Measurements from ENCODE around the gene TRPM5.

Gene TRPM5

DNA sequence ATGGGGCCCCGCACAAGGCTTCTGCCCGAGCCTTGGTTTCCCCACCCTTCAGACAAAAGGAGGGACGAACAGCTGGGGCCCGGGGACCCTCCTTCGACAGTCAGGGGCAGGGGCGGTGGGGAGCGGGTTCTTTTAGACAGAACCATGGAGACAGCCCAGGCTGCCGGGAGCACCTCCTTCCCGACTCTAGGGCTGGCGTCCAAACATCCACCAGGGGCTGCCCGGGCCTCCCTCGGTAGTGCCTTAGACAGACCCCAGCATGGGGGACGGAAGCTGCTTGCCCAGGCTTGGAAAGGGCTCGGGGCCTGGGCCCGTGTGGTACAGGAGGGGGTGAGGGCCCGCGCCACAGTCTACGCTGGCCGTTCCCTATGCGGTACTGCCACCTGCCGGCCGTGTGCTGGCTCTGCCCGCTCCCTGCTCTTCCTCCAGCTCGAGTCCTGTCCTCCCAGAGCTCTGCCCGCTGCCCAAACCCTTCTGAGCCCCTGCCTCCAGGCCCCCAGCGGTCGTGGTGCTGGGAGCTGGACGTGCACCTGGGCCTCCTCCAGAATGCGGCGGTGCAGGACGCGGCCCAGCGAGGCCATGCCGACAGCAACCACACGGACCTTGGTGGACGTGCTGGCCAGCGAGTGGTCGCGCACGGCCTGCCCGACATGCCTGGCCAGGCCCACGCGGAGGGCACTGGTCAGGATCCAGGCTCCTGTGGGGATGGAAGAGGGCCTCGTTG, 23.6 kb downstream of the TRPM5 start:
- DNase-seq (ENCODE audit: low spot score): peak; percentile 98

DNA sequence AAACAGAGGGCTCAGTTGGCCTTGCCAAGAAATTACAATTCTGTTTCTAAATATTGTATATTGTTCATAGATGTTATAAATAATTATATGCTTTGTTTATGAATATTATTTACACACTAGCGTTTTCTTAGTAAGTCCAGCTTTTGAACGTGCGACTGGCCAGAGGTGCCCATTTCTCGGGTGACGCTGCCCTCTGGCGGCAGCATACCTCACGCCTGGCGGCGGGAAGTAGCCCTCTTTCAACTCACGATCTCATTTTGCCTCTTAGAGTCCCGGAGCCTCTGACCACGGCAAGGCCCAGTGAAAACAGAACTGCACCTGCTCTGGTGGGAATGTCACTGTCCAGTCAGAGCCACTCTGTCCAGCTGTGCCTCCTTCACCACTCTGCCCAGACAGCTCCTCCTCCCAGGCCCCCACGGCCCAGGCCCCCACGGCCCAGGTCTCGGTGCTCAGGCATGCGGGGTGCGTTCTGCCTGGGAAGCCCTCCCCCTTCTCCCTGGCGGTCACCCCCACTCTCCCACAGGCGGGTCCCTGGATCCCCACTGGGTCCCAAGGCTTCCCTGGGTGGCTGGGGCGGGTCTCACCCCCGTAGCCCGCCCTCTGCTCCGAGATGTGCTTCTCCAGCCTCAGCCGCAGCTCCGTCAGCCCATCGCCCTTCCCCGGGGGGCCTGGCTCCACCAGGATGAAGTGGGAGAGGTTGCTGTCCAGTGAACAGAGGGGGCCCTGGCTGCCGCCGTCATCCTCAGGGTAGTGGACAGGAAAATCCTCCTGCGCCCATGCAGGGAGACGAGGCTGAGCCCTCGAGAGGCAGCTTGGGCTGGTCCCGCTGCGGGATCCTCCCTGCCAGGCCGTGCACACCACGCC, 24.4 kb downstream of the TRPM5 start:
- DNase-seq (ENCODE audit: low spot score): peak; percentile 96

DNA sequence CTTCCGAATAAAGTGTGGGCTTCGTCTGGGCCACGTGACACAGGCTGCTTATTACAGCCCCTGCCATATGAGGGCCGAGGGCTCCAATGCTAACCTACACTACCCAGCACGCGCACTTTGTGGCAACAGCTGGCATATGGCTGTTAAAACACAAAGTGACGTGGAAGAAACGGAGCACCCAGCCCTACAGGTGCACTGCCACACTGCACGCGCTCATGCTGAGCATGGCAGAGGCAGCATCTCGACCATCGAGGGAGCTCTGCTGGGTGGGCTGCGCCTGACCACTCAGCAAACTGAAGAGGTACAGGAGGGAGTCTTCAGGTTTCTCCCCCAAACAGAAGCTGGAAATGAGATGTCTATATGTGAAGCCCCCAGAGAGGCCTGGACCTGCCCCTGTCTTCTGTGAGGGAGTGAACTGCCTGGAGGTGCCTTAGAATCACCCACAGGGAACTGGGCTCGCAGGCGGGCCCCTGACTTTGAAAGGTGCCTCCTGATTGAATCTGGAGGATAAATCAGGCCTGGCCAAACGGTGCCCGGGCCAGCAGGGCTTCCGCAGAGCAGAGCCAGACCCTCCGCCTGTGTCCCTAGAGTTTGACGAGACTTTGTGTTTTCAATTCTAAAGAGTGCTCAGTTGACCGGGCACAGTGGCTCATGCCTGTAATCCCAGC, 25.5 kb downstream of the TRPM5 start:
- DNase-seq (ENCODE audit: low spot score): no peak

DNA sequence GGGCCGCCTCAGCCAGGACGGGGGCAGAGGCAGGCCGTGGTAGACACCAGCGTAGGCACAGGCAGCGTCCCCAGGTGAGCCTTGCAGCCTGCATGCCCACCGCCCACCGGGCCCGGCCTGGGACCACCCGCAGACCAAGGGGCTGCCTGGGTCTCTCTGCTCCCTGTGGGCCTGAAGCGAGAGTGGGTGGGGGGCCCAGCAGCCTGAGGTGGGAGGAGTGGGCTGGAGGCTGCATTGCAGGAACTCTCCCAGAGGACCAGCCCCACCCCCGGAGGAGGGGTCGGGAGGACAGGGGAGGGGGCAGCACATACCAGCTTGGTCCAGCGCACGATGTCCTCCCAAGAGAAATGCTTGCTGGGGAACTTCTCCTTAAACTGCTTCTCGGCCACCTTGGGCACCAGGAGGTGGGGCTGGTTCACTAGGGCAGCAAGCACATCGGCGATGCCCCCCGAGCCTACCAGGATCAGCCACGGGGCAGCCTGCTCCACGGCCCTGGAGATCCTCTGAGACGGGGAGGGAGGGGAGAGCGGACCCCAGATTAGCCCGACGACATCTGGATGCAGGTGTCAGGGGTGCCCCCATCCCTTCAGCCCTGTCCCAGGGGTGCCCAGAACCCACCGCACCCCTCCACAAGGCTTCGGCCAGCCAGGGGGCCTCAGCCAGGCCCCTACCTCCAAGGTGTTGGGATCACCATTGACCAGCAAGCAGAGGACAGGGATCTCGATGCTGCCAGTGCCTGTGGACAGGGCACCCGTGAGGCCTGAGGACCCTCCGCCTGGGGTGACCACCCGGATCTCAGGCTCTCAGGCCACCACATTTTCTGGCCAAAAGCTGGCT, 26.2 kb downstream of the TRPM5 start:
- no peak for DNase-seq (ENCODE audit: low spot score)

DNA sequence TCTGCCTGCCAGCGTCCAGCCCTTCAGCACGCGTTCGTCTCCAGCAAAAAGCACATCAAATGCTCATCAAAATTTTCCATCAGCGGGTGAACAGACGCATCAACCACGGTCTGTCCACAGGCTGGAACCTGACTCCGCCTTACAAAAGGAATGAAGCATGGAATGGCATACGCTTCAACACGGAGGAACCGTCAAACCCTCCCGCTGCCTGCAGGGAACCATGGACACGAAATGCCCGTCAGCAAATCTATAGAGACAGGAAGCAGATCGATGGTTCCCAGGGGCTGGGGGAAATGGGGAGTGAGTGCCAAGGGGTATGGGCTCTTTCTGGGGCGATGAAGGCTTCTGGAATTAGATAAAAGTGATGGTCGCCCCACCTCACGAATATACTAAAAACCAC, 27.5 kb downstream of the TRPM5 start:
- DNase-seq (ENCODE audit: low spot score): no peak

DNA sequence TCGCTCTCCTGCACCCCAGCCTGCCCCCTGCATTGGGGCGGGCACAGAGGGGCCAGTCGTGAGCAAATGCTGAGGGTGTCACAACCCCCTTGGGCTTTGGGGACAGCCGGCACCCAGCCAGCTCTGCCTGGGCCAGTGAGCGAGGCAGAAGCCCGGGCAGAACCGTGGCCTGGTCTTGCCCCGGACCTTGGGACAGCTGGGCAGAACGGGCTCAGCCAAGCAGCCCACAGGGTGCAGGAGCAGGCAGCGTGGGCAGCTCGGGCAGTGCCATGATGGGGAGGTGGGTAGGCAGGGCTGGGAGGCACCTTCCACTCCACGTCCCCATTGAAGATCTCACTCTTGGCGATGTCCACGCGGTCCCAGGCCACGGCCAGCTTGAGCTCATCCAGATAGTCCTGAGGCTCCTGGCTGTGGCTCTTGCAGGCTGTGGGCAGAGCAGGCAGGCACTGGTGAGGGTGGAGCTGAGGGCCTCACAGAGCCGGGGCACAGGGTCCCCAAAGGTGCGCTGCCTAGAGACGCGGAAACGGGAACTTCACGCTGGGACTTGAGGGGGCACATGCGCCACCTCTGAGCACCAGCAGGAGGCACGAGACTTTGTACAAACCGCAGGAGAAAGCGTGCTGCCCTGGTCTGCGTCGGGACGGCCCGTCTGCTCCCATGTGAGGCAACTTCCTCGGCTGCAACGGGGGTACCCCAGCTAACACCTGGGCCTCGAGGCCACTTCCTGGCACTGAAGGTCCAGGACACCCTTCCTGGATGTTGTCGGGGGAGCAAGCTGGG, 28.5 kb downstream of the TRPM5 start:
- DNase-seq (ENCODE audit: low spot score): no peak

DNA sequence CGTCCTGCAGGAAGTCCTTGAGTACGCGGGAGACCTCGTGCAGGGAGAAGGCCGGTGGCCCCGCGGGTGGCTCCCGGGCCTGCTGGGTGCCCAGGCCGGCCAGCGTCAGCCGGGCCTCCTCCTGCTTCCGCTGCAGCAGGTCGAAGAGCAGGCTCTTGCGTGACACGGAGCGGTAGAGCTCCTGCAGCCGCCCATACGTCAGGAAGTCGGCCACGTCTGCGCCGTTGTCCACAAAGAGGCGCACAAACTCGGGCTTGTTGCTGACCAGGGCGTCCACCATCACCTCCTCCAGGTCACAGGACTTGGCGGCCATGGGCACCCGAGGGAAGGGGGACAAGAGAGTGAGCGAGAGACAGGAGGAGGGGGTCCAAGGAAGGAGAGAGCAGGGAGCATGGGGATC, 29.1 kb downstream of the TRPM5 start:
- no peak for DNase-seq (ENCODE audit: low spot score)

DNA sequence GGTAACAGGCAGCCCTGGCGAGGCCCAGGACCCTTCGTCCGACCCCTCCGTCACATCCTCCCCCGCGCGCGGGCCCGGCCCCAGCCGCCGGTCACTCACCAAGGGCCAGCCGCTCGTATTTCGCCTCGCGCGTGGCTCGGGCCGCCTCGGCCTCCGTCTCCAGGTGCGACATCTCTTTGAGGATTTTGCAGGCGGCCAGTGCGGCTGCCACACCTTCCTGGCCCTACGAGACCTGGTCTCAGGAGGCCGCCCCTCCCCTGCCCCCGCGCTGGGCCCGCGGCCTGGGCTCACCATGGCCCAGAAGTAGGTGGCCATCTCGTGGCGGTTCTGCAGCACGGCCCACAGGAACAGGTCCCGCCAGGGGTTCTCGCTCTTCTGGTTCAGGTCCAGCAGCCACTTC, 29.7 kb downstream of the TRPM5 start:
- no peak for DNase-seq (ENCODE audit: low spot score)

DNA sequence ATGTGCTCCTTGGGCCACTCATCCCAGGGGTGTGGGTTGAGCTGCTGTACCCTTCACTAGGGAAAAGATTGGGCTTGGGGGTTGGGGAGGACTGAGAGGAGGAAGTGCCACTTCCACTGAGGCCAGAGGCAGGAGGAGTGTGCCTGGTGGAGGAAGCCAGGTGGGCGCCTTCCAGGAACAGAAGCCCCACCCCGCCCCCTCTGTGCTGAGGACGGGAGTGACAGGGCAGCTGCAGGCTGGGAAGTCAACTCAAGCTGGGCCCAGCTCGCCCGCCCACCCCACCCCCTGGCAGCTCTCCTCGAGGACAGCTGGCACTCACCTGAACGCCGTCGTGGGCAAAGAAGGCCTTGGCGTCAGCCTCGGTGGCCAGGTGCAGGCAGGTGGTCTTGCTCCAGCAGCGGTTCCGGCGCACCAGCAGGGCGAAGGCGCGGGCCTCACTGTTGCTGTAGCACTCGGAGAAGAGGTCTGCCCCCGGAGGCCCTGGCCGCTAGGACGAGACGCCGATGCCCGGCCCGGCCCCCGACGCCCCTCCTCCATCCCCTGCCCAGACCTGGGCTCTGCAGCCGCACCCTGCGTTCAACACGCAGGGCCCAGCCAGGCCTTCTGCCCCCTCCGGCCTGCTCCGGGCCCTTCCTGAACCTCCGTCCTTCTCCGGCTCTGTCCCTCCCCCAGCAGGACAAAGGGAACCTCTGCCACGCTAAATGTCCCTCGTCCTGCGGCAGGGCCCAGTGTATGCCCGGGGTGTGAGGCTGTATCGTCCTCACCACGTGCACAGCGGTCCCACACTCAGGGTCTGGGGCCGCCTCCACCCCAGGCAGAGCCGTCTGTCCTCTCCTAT, 30.4 kb downstream of the TRPM5 start:
- DNase-seq (ENCODE audit: low spot score): no peak

DNA sequence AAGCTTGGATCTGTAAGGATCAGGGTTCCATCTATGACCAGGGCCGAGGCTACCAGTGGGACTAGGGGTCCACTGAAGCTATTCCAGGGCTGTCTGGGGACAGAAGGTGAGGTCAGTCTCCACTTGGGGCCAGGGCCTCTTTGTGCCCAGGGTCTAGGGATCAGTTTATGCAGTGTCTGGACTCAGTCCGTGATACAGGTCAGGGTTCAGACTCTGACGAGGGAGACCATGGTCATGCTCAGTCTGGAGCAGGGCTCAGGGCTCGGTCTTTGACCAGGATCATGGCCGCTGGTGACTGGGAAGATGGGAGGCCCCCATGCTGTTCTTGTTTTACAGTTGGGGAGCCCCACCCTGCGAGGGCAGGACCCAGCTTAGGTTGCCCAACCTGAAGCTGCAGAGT, 32.0 kb downstream of the TRPM5 start:
- no peak for DNase-seq (ENCODE audit: low spot score)

DNA sequence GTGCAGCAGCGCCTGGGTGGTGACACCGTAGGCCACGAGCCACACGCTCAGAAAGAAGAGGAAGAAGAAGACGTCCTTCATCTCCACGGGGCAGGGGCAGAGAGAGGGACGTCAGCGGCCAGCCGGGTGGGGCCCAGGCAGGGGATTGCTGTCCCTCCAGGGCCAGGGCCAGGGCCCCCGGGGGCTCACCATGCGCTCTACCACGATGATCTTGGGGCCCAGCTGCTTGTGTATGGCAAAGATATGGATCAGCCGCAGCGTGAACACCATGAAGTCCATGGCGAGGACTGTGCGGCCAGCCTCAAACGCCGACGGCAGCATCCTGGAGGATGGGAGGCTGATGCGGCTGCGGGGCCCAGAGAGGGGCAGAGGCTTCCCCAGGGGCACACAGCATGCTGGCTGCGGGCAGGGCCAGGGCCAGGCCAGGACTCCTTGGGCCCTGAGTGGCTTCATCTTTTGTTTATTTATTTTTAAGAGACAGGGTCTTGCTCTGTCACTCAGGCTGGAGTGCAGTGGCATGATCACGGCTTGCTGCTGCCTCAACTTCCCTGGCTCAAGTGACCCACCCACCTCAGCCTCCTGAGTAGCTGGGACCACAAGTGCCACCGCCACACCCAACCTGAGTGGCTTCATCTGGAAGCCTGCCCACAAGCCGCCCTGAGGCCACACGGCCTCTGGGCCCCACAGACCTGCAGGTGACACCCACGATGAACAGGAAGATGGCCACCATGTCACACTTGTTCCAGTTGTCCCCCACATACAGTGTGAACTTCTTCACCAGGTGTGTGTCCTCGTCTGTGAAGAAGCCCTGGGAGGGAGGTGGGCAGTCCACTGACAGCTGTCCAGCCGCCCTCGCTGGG, 32.6 kb downstream of the TRPM5 start:
- no peak for DNase-seq (ENCODE audit: low spot score)

DNA sequence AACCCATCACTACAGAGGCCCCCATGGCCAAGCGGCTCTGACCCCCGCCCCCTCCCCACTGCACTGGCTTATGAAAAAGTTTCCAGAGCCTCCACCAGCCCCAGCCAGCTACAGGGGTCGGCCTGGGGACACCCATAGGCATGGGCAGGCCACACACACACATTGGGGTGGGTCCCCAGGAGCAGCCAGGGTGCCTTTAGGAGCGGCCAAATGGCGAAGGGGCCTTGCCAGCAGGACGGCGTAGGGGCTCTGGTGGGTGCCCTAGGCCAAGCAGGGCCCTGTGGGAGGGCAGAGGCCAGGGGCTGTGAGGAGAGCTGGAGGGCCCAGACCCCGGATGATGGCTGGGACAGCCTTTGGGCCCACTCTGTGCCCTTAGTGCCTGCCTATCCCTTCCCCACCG, 33.7 kb downstream of the TRPM5 start:
- DNase-seq (ENCODE audit: low spot score): no peak

DNA sequence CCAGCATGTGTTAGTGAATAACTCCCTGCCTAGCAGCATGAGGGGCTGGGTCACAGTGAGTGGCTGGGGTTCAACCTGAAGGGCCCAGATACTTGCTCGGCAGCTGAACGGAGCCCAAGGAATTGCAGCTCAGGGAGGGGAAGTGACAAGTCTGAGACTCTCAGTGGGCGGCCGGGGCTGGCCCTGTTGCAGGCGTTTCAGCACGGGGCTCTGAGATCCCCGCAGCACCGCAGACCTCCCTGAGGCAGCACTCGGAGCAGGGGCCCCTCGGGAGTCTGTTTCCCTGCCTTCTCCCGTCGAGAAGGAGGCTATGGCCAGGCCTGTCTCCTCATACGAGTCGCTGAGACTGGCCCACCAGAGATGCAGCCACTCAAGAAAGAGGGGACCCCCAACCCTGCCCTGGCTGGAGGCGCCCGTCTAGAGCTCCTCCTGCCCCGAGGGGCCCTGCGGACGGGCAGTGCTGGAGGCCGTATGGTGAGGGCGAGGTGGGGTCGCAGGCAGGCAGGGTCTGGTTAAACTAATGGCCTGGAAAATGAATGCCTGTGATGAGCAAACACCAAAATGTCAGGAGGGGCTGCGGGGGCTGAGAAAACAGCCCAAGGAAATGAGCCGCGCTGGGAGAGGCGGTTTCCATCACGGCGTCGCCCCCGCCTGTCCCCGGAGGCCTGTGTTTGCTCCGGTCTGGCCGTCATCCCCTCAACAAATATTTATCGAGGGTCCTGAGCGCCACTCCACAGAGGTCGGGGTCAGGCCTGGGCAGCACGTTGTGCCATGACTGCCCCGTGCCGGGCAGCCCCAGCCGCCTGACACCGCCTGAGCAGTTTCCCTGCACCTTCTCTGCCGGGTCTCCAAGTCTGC, 34.5 kb downstream of the TRPM5 start:
- DNase-seq (ENCODE audit: low spot score): no peak

DNA sequence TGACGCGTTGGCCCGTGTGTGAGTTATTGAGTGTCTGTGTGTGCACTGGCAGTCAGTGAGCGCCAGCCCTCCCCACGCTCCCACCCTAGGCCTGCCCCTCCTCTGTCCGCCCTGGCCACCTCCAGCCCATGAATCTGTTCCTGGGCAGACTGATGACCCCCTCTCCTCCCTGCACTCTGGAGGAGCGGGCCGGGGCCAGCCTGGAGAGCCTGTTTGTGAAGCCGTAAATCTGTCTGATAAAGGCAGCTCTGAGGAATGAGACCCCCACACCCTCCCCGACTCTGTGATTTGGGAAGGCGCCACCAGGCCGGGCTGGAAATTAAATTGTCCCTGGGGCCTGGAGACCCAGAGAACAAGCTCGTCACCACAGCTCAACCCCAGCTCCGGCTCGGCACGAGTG, 35.2 kb downstream of the TRPM5 start:
- no peak for DNase-seq (ENCODE audit: low spot score)

DNA sequence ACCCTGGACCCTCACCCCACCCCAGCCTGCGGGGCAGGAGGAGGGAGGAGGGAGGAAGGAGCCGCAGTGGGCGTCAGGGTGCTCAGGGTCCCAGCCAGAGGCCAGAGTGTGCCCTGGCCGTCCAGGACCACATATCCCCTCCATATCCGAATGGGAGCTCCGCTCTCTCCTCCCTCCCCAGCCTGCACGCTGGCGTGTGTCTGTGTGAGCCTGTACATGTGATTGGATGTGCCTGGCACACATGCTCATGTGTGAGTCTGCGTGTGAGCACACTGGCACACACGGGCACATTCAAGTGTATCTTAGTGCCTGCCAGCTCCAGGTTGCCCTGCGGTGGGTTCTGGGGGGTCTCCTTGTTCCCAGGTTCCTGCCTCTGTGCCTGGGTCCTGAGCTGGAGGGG, 35.6 kb downstream of the TRPM5 start:
- no peak for DNase-seq (ENCODE audit: low spot score)

DNA sequence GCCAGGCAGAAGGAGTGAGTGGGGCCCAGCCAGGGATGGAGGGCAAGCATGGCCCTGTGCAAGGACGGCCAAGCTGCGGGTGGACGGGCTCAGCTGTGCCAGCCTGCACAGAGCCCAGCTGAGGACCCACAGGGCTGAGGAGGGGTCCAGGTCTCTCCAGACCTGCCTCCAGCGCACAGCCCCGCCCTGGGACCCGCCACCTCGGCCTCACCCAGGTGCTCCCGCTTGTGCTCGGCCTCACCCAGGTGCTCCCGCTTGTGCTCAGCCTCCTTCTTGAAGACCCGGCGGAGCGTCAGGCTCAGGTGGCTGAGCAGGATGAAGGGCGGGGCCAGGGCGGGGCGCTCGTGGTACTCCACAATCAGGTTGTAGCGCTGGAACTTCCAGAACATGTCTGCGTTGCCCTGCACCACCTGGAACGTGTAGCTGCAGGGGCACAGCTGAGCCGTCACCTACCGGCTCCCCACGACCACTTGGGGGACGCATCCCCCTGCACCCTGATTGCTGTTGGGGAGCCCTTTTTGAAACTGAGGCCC, 37.4 kb downstream of the TRPM5 start:
- no peak for DNase-seq (ENCODE audit: low spot score)

DNA sequence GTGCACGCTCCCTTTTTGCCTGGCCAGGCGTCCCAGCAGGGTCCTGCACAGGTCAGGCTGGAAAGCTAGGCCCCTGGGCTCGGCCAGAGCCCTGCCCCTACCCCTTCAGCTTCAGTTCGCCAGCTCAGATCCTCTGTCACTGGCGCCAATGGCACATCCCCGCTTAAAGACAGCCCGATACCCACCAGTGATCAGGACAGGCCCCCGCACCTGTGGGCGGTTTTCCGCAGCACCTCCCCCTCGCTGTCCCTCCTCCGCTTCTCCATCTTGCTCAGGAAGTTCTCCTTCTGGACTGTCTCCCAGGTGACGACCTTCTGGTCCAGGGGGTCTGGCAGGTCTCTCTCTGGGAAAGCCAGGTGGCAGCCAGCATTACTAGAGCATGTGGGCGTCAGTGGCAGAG, 37.9 kb downstream of the TRPM5 start:
- no peak for DNase-seq (ENCODE audit: low spot score)

DNA sequence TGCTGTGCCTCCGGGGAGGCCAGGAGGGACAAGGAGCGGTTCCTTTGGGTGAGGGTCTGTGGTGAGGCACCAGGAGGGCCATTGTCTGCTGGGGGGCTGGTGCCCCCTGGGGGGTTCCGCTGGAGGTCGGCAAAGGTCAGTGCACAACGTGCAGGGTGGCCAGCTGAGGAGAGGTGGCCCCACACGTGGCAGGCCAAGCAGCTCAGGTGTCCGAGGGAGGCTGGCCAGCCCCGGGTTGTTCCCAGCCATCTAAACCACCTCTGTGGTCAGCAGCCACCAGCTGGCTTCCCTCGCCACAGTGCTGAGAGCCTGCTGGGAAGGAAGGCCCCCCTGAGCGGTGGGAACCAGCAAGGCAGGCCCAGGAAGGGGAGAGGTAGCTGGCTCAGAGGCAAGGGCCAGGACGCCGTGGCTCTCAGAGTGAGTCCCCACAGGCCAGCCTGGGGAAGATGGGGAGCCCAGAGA, 39.5 kb downstream of the TRPM5 start:
- DNase-seq (ENCODE audit: low spot score): no peak
